Uterus (tissue), 4 donors: ENCODE measurements around the gene FIBCD1. TPM values are rescaled to one million over a fixed set of nuclear protein-coding genes. Genes with fewer than 3 reads are reported as not detected.

ENCODE experiments used
- DNase-seq, 2 donors: peaks; one replicate each; pipeline ENCODE4 v3.0.0-alpha.2; 2019 to 2020
- H3K27ac ChIP-seq, 2 donors: fragments of 200-600 bp; sonication (generic); 1 replicate in 1 of 2; 2 replicates in 1 of 2; pipeline ENCODE4 v1.5.1; 2016 to 2018
- H3K27me3 ChIP-seq, 2 donors: fragments of 200-600 bp; sonication (generic); one replicate each; pipeline ENCODE4 v1.5.1; 2018 to 2019; ENCODE audit warnings: control low read depth in 1 of 2
- H3K36me3 ChIP-seq, 2 donors: fragments of 200-600 bp; sonication (generic); one replicate each; pipeline ENCODE4 v1.5.1; 2019; ENCODE audit warnings: control low read depth in 1 of 2
- H3K4me1 ChIP-seq, 2 donors: fragments of 200-600 bp; sonication (generic); one replicate each; pipeline ENCODE4 v1.5.1; 2018 to 2019; ENCODE audit warnings: control low read depth in 1 of 2
- H3K4me3 ChIP-seq, 2 donors: fragments of 200-600 bp; sonication (generic); 1 replicate in 1 of 2; 2 replicates in 1 of 2; pipeline ENCODE4 v1.5.1; 2018 to 2019; ENCODE audit warnings: mild to moderate bottlenecking in 1 of 2
- H3K9me3 ChIP-seq, 2 donors: fragments of 200-600 bp; sonication (generic); one replicate each; pipeline ENCODE4 v1.5.1; 2019; ENCODE audit warnings: control low read depth in 1 of 2
- CTCF ChIP-seq, 4 experiments: fragments of 200-600 bp in 2 of 4; fragments of 450-650 bp in 2 of 4; sonication (generic) in 2 of 4; IDR thresholded peaks; one replicate each; pipeline ENCODE4 v1.5.1; 2016 to 2019; ENCODE audit warnings: antibody characterized with exemption in 4 of 4, mild to moderate bottlenecking in 2 of 4, moderate library complexity in 1 of 4
- POLR2A ChIP-seq, 2 donors: fragments of 450-650 bp; IDR thresholded peaks; one replicate each; pipeline ENCODE4 v1.6.1; 2016; ENCODE audit warnings: antibody characterized with exemption in 2 of 2, mild to moderate bottlenecking in 1 of 2, moderate library complexity in 1 of 2
- intact Hi-C: fragments of 100-400 bp; cut with DNase I; formaldehyde crosslinking; loops from one replicate; pipeline ENCODE4 v1.15.1; 2023; ENCODE audit warnings: low total_unique reads
- total RNA-seq, 4 donors: library from RNA; depleted of rRNA in 3 of 4; stranded (reverse); fragments of >200 nt in 3 of 4; gene quantifications; one replicate each; pipeline versions ENCODE4 v1.1.0 to v1.2.4, GENCODE V29; 2014 to 2023
- donor health status: DM: yes; HTN: yes; CAD: no.

The FIBCD1 gene
- total RNA-seq, 4 donors from 2014 or later: 0.29 TPM; not detected in 3

- Histone ChIP-seq H3K36me3 (no peaks in the 10 kb centered on the region), H3K4me1 (no peaks in the 10 kb centered on the region), H3K27ac (no peak overlapping the region), H3K9me3 (no peaks in the 10 kb centered on the region), H3K4me3 (no peak overlapping the region), H3K27me3 (peaks cover 0 to 2% of the 10 kb centered on the region in 2 donors)
- intact Hi-C loops: no loop called here
- DNase-seq: no peak
- TF ChIP-seq CTCF (IDR thresholded peaks at IDR 0.05) (no peak), POLR2A (IDR thresholded peaks at IDR 0.05) (no peak)
Measured at GRCh38 chr9:130902204-130903185, 36.6 kb downstream of the FIBCD1 start.

GRCh38 chr9:130901498-130902203, 37.4 kb downstream of the FIBCD1 start:
- peaks cover 0 to 2% of the 10 kb centered on the region in 2 donors for H3K27me3 ChIP-seq

GRCh38 chr9:130900701-130901497, 38.1 kb downstream of the FIBCD1 start:
- intact Hi-C loops: no loop called here
- no peaks in the 10 kb centered on the region for H3K36me3 ChIP-seq
- H3K27me3 ChIP-seq: peaks cover 0 to 2% of the 10 kb centered on the region in 2 donors
- H3K9me3 ChIP-seq: no peaks in the 10 kb centered on the region
- no peak for DNase-seq
- H3K4me1 ChIP-seq: no peaks in the 10 kb centered on the region
- no peak overlapping the region for H3K27ac ChIP-seq
- no peak for TF ChIP-seq CTCF (IDR thresholded peaks at IDR 0.05)
- no peak for TF ChIP-seq POLR2A (IDR thresholded peaks at IDR 0.05)
- no peak overlapping the region for H3K4me3 ChIP-seq

More at GRCh38 chr9:130901498-130902203, 37.4 kb downstream of the FIBCD1 start:
- intact Hi-C loops: no loop called here
- Histone ChIP-seq H3K4me1 (no peaks in the 10 kb centered on the region), H3K9me3 (no peaks in the 10 kb centered on the region), H3K36me3 (no peaks in the 10 kb centered on the region), H3K4me3 (no peak overlapping the region), H3K27ac (no peak overlapping the region)
- no peak for DNase-seq
- TF ChIP-seq CTCF (IDR thresholded peaks at IDR 0.05) (no peak), POLR2A (IDR thresholded peaks at IDR 0.05) (no peak)

GRCh38 chr9:130899051-130899748, 39.8 kb downstream of the FIBCD1 start:
- Histone ChIP-seq H3K27ac (no peak overlapping the region), H3K27me3 (peaks cover 0 to 2% of the 10 kb centered on the region in 2 donors), H3K4me1 (no peaks in the 10 kb centered on the region), H3K9me3 (no peaks in the 10 kb centered on the region), H3K36me3 (no peaks in the 10 kb centered on the region), H3K4me3 (no peak overlapping the region)
- no peak for DNase-seq
- TF ChIP-seq POLR2A (IDR thresholded peaks at IDR 0.05): no peak
- TF ChIP-seq CTCF (IDR thresholded peaks at IDR 0.05): no peak
- intact Hi-C loops: no loop called here
